Endodermal cell (in vitro differentiated cells): ENCODE measurements around the gene KLF4. TPM values are rescaled to one million over a fixed set of nuclear protein-coding genes. Genes with fewer than 3 reads are reported as not detected.

ENCODE experiments used
- DNase-seq: peaks from one replicate; pipeline ENCODE4 v3.0.0-alpha.2; 2017
- H3K27ac ChIP-seq: 2 replicates; pipeline ENCODE4 v1.5.1; 2013; ENCODE audit warnings: mild to moderate bottlenecking, low read depth, low read length, moderate library complexity
- H3K27me3 ChIP-seq: 2 replicates; pipeline ENCODE4 v1.6.1; 2013; ENCODE audit warnings: mild to moderate bottlenecking, low read length, moderate library complexity; ENCODE audit not compliant: insufficient read depth, control insufficient read depth, poor library complexity, severe bottlenecking
- H3K36me3 ChIP-seq: 2 replicates; pipeline ENCODE4 v1.7.0; 2013; ENCODE audit warnings: mild to moderate bottlenecking, low read length, moderate library complexity; ENCODE audit not compliant: control insufficient read depth, insufficient read depth
- H3K4me1 ChIP-seq: one replicate; pipeline ENCODE4 v1.7.0; 2013; ENCODE audit warnings: low read length; ENCODE audit not compliant: control insufficient read depth, insufficient read depth
- H3K4me3 ChIP-seq: 2 replicates; pipeline ENCODE4 v1.5.1; 2013; ENCODE audit warnings: mild to moderate bottlenecking, low read length, moderate library complexity
- H3K9ac ChIP-seq: 2 replicates; pipeline ENCODE4 v1.6.1; 2013; ENCODE audit warnings: mild to moderate bottlenecking, low read length, moderate library complexity; ENCODE audit not compliant: poor library complexity, severe bottlenecking; ENCODE audit errors: extremely low read depth
- H3K9me3 ChIP-seq: 2 replicates; pipeline ENCODE4 v1.6.1; 2013; ENCODE audit warnings: mild to moderate bottlenecking, low read length, moderate library complexity; ENCODE audit not compliant: control insufficient read depth
- H3K27ac Mint-ChIP-seq: 2 replicates; pipeline ENCODE4 v1.8.0; 2020; ENCODE audit warnings: mixed read lengths
- H3K27me3 Mint-ChIP-seq: 2 replicates; pipeline ENCODE4 v1.8.0; 2021; ENCODE audit warnings: mild to moderate bottlenecking, mixed read lengths; ENCODE audit not compliant: insufficient read depth
- H3K36me3 Mint-ChIP-seq: 2 replicates; pipeline ENCODE4 v1.8.0; 2020; ENCODE audit warnings: low read depth, mixed read lengths
- H3K4me1 Mint-ChIP-seq: 2 replicates; pipeline ENCODE4 v1.8.0; 2020; ENCODE audit warnings: mixed read lengths
- H3K4me3 Mint-ChIP-seq: 2 replicates; pipeline ENCODE4 v1.8.0; 2020; ENCODE audit warnings: mild to moderate bottlenecking, moderate library complexity, mixed read lengths
- H3K9me3 Mint-ChIP-seq: 2 replicates; pipeline ENCODE4 v1.8.0; 2020; ENCODE audit warnings: mild to moderate bottlenecking, mixed read lengths
- CTCF ChIP-seq: fragments of 200-600 bp; sonication (generic); conservative IDR thresholded peaks from 2 replicates; pipeline ENCODE4 v1.5.0; 2021; ENCODE audit warnings: antibody characterized with exemption, mild to moderate bottlenecking
- WGBS, 2 experiments: methylation state at CpG; one replicate each; pipeline versions ENCODE4 v1.1.5 to v1.1.7; 2013; ENCODE audit warnings: missing lambda C conversion rate in 2 of 2, mixed read lengths in 1 of 2; ENCODE audit not compliant: insufficient coverage in 1 of 2, insufficient read length in 1 of 2; 5-methylcytosine and 5-hydroxymethylcytosine counted together
- total RNA-seq, 2 donors: library from RNA; stranded (reverse); fragmentation: NEBNext Ultra II Directional in 1 of 2; extraction: Animal tissue kit (Norgen Biotek cat#: 25700) in 1 of 2; gene quantifications; 2 replicates in 1 of 2; 3 replicates in 1 of 2; pipeline ENCODE4 v1.2.1, GENCODE V29; 2021

The KLF4 gene
- total RNA-seq, 2 donors from 2014 or later, result 1.9 to 2.6 TPM

- no peak overlapping the region for H3K27ac Mint-ChIP-seq
- peak overlapping the region; percentile 58 for H3K4me3 Mint-ChIP-seq
- H3K9me3 Mint-ChIP-seq, result no peaks in the 10 kb centered on the region
- WGBS, 2 experiments, result 3 to 10% methylated on average over 29 to 75 of the region's 75 CpGs
- H3K9me3 ChIP-seq, result no peaks in the 10 kb centered on the region
- peak overlapping the region; percentile 13 for H3K9ac ChIP-seq
- peaks cover 18% of the 10 kb centered on the region for H3K4me1 Mint-ChIP-seq
- H3K4me1 ChIP-seq, result peaks cover 5% of the 10 kb centered on the region
- H3K36me3 Mint-ChIP-seq, result no peaks in the 10 kb centered on the region
- no peak overlapping the region for H3K27ac ChIP-seq
- H3K4me3 ChIP-seq, result peak overlapping the region; percentile 81
- H3K27me3 Mint-ChIP-seq, result peaks cover 66% of the 10 kb centered on the region
- H3K27me3 ChIP-seq, result peaks cover 36% of the 10 kb centered on the region
- peak; percentile 91 for DNase-seq
- no peaks in the 10 kb centered on the region for H3K36me3 ChIP-seq
- peak; percentile 97 for TF ChIP-seq CTCF
Measured at GRCh38 chr9:107465467-107466451, 23.8 kb downstream of the KLF4 start.

GRCh38 chr9:107464516-107464915 is 25.1 kb downstream of the KLF4 start:
- no peak overlapping the region for H3K4me3 Mint-ChIP-seq

GRCh38 chr9:107462691-107463090 is 26.9 kb downstream of the KLF4 start:
- Histone ChIP-seq H3K9me3 (no peaks in the 10 kb centered on the region), H3K36me3 (no peaks in the 10 kb centered on the region), H3K4me3 (no peak overlapping the region), H3K9ac (no peak overlapping the region), H3K4me1 (peaks cover 5% of the 10 kb centered on the region), H3K27me3 (peaks cover 49% of the 10 kb centered on the region), H3K27ac (no peak overlapping the region)
- H3K9me3 Mint-ChIP-seq, result no peaks in the 10 kb centered on the region
- 90 to 94% methylated on average over 3 to 4 of the region's 4 CpGs for WGBS, 2 experiments
- no peak overlapping the region for H3K27ac Mint-ChIP-seq
- peaks cover 79% of the 10 kb centered on the region for H3K27me3 Mint-ChIP-seq
- H3K4me1 Mint-ChIP-seq, result peaks cover 28% of the 10 kb centered on the region
- no peaks in the 10 kb centered on the region for H3K36me3 Mint-ChIP-seq
- DNase-seq, result no peak
- TF ChIP-seq CTCF, result no peak
- H3K4me3 Mint-ChIP-seq, result no peak overlapping the region

More at GRCh38 chr9:107464516-107464915, 25.1 kb downstream of the KLF4 start:
- Histone ChIP-seq H3K4me3 (no peak overlapping the region), H3K27me3 (peaks cover 36% of the 10 kb centered on the region), H3K27ac (no peak overlapping the region), H3K9me3 (no peaks in the 10 kb centered on the region), H3K4me1 (peaks cover 5% of the 10 kb centered on the region), H3K36me3 (no peaks in the 10 kb centered on the region), H3K9ac (no peak overlapping the region)
- H3K36me3 Mint-ChIP-seq, result no peaks in the 10 kb centered on the region
- peaks cover 68% of the 10 kb centered on the region for H3K27me3 Mint-ChIP-seq
- H3K27ac Mint-ChIP-seq, result no peak overlapping the region
- DNase-seq, result no peak
- no peaks in the 10 kb centered on the region for H3K9me3 Mint-ChIP-seq
- peaks cover 28% of the 10 kb centered on the region for H3K4me1 Mint-ChIP-seq
- no peak for TF ChIP-seq CTCF
